Gastroesophageal sphincter (tissue), 3 donors: ENCODE results near the gene GAPDH.
A peak's percentile ranks its signal among the peaks of the same experiment; 100 is the strongest.

Experiments
- CTCF ChIP-seq, 4 experiments: fragments of 200-600 bp in 2 of 4; fragments of 450-650 bp in 2 of 4; sonication (generic) in 1 of 4; IDR thresholded peaks; one replicate each; pipeline ENCODE4 v1.5.1; 2017 to 2019; ENCODE audit warnings: antibody characterized with exemption in 4 of 4, mild to moderate bottlenecking in 2 of 4, moderate library complexity in 2 of 4
- EP300 ChIP-seq: sonication (generic); formaldehyde crosslinking; IDR thresholded peaks from one replicate; pipeline ENCODE4 v1.6.1; 2017; ENCODE audit warnings: antibody characterized with exemption, mild to moderate bottlenecking
- POLR2A ChIP-seq, 2 donors: fragments of 450-650 bp; IDR thresholded peaks; one replicate each; pipeline ENCODE4 v1.6.1; 2017; ENCODE audit warnings: antibody characterized with exemption in 2 of 2, mild to moderate bottlenecking in 2 of 2, moderate library complexity in 1 of 2
- POLR2AphosphoS5 ChIP-seq: sonication (generic); formaldehyde crosslinking; IDR thresholded peaks from one replicate; pipeline ENCODE4 v1.6.1; 2017; ENCODE audit warnings: antibody characterized with exemption

GRCh38 chr12:6553051-6553868 lies 18.9 kb downstream of the GAPDH start:
- TF ChIP-seq POLR2A (IDR thresholded peaks at IDR 0.05) = peak in 1 of 2 donors; percentile 24
- no peak for TF ChIP-seq EP300
- TF ChIP-seq POLR2AphosphoS5 = peak; percentile 82
- TF ChIP-seq CTCF (IDR thresholded peaks at IDR 0.05) = no peak
